Activated CD8-positive, alpha-beta memory T cell treated with anti-CD3 and anti-CD28 coated beads, Interleukin-2, amount 50 U/mL, for 1 hour (primary cell): ENCODE measurements around the gene OR4K1.
"Not testable (repeated sequence)": the region's sequence is repeated elsewhere in the genome, so short reads cannot be mapped to it uniquely, and the experiment has no call there.

Experiments used
- DNase-seq: peaks from one replicate; pipeline ENCODE4 v3.0.0-alpha.2; 2020; ENCODE audit errors: extremely low read depth

OR4K1 gene, protein sequence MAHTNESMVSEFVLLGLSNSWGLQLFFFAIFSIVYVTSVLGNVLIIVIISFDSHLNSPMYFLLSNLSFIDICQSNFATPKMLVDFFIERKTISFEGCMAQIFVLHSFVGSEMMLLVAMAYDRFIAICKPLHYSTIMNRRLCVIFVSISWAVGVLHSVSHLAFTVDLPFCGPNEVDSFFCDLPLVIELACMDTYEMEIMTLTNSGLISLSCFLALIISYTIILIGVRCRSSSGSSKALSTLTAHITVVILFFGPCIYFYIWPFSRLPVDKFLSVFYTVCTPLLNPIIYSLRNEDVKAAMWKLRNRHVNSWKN

DNA sequence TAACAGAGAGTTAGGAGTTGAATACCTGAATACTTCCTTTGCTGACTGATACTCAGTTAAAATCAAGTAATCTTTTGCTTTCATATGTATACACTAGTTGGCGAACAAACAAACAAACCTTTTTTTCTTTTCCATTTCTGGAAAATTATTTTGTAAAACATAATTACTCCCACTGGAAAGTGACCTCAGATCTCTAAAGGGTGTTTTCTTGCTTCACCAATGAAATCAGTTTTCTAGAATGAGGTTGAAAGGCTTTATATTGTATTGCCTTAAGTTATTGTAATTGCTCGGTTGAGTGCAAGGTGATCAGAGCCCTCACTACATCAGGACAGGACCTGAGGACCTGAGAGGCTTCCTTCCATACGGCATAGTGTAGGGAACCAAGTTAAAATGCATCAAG is at the start of gene OR4K1:
TSS of gene OR4K1 (plus strand) at position 301 of the 400 bp plus-strand sequence. CDS start 4,750 bp downstream, outside the sequence.
- no peak for DNase-seq

- no peak for DNase-seq
Measured at GRCh38 chr14:19895282-19895681, 35.4 kb upstream of the OR4K1 start.

DNA sequence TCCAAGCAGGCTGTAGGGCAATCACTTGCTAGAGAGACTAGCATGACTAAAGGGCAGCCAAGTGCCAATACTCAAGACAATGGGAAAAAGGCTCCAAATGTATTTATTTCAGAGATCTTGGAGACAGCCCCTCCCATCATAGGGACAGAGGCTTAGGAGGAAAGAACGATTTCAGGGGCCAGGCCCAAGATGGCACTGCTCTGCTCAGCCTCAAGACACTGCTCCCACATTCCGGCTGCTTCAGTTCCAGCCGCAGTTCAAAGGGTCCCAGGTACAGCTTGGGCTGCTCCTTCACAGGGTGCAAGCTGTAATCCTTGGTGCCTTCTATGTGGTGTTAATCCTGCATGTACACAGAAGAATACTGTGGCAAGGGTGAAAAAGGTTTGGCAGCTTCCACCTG is 29.7 kb upstream of the OR4K1 start:
- no peak for DNase-seq

- no peak for DNase-seq
Measured at GRCh38 chr14:19902409-19902808, 28.3 kb upstream of the OR4K1 start.

GRCh38 chr14:19906665-19907064 is 24.1 kb upstream of the OR4K1 start:
- no peak for DNase-seq

DNA sequence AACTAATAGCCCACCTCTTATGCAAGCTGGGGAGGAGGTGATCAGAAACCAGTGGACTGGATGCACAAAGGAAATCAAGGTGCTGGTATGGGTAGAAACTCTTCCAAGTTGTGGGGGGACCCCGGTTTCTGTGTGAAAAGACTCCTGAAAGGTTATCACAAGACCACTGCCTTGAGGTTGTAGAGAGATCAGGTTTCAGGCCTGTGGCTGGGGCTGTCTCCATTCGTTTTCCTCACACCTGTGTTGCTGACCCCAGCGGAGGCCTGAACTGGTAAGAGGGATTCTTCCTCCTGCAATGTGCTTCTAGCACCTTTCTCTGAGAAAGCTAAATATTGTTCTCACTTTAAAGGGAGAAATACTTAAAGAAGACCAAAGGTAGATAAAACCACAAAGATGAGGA is 19.6 kb upstream of the OR4K1 start:
- no peak for DNase-seq

DNA sequence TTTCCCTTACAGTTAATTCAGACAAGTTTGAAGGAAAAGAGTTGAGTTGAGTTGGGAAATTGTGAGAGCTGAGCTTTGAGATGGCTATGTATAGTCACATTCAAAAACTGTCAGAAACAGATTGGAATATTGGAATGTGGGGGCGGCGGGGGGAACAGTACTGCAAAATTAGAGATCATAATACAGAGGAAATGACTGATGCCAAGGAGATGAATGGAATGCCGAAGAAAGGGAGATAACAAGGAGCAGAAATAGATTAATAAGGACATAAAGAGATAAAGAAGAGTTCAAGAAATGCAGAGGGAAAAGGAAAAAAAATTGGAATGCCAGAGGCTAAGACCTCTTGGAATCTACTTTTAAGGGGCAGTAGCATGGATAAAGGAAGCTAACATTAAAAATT is 13.5 kb upstream of the OR4K1 start:
- no peak for DNase-seq

- DNase-seq, result no peak
Measured at GRCh38 chr14:19917955-19918518, 12.7 kb upstream of the OR4K1 start.

- DNase-seq, result no peak
Measured at GRCh38 chr14:19918553-19919264, 12.0 kb upstream of the OR4K1 start.

DNA sequence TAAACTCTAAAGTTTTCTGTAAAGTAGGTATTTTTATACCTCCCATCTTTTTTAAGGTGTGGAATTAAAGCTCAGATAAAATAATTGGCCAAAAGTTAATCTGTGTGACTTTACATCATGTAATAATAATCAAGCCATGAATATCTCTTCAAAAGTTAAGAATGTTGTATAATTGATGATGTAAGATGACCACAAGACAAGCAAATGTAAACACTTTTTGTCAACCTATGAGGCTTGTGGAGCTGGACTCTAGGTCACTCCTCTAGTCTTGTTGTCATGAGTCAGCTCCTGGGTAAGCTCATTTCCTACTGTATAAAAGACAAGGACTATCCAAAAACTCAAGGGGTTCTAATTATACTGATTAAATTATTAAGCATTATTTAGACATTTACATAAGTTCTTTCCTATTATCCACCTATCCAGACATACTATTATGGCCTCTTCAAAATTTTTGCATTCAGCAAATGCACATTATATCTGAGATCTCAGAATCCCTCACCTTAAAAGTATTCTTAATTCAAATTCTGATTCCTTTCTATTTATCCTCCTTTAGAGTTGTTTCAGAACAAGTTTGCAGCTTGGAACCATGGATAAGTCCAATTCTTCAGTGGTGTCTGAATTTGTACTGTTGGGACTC is 10.6 kb upstream of the OR4K1 start, which contains the start of gene OR4K5:
TSS of gene OR4K5 (plus strand) at position 587 of the 637 bp plus-strand sequence. CDS start at position 587, 0 bp downstream.
- DNase-seq, result no peak

GRCh38 chr14:19941668-19942067 is 11.0 kb downstream of the OR4K1 start:
- DNase-seq, result no peak

GRCh38 chr14:19947413-19948090 is 16.8 kb downstream of the OR4K1 start:
- DNase-seq, result no peak

- no peak for DNase-seq
Measured at GRCh38 chr14:19949218-19949617, 18.5 kb downstream of the OR4K1 start.

- not testable (repeated sequence) for DNase-seq
Measured at GRCh38 chr14:19969735-19970134, 39.0 kb downstream of the OR4K1 start.

- DNase-seq, result no peak
Measured at GRCh38 chr14:19974844-19975243, 44.1 kb downstream of the OR4K1 start.

- DNase-seq, result no peak
Measured at GRCh38 chr14:19975291-19975690, 44.6 kb downstream of the OR4K1 start, which contains the start of gene OR4K15. Gene OR4K15, plus strand, starts transcription at chr14:19975591. Its CDS starts 0 bp downstream, at chr14:19975591.
